HepG2 (cell line): Measurements from ENCODE around the gene TRMT1. TPM values are rescaled to one million over a fixed set of nuclear protein-coding genes. Genes with fewer than 3 reads are reported as not detected.

Source experiments
- BHLHE40 ChIP-seq: IDR thresholded peaks from 2 replicates; pipeline ENCODE4 v1.6.1; 2011; ENCODE audit warnings: low read length, improper control_type of control experiment
- CHD4 ChIP-seq: fragments of 200-600 bp; sonication (generic); IDR thresholded peaks from 2 replicates; pipeline ENCODE4 v1.7.0; 2017; ENCODE audit warnings: mild to moderate bottlenecking, low read length, borderline replicate concordance
- ELF1 ChIP-seq: sonication (generic); formaldehyde crosslinking; IDR thresholded peaks from 2 replicates; pipeline ENCODE4 v1.4.0; 2020; ENCODE audit warnings: missing genetic modification reagents
- IKZF5 ChIP-seq: IDR thresholded peaks from 2 replicates; pipeline ENCODE4 v1.6.1; 2018; ENCODE audit warnings: missing genetic modification reagents, mild to moderate bottlenecking, missing compliant biosample characterization
- IRF2 ChIP-seq: IDR thresholded peaks from 2 replicates; pipeline ENCODE4 v1.6.1; 2018; ENCODE audit warnings: missing genetic modification reagents, missing compliant biosample characterization
- MED13 ChIP-seq: sonication (generic); formaldehyde crosslinking; IDR thresholded peaks from 2 replicates; pipeline ENCODE4 v1.5.0; 2020; ENCODE audit warnings: missing genetic modification reagents
- MEIS2 ChIP-seq: sonication (generic); formaldehyde crosslinking; IDR thresholded peaks from 2 replicates; pipeline ENCODE4 v1.9.0; 2021; ENCODE audit warnings: mild to moderate bottlenecking, missing genetic modification reagents
- PRDM15 ChIP-seq: sonication (generic); formaldehyde crosslinking; IDR thresholded peaks from 2 replicates; pipeline ENCODE4 v1.4.0; 2020; ENCODE audit warnings: missing genetic modification reagents
- RBM22 ChIP-seq: fragments of 200-400 bp; formaldehyde crosslinking; optimal IDR thresholded peaks from 2 replicates; pipeline ENCODE3; 2017; ENCODE audit warnings: mild to moderate bottlenecking, low read length, moderate library complexity
- SMYD3 ChIP-seq: sonication (generic); formaldehyde crosslinking; IDR thresholded peaks from 2 replicates; pipeline ENCODE4 v1.8.1; 2023; ENCODE audit warnings: mild to moderate bottlenecking, missing genetic modification reagents
- SRSF4 ChIP-seq: fragments of 200-400 bp; formaldehyde crosslinking; IDR thresholded peaks from one replicate; pipeline ENCODE4 v1.6.1; 2018; ENCODE audit warnings: mild to moderate bottlenecking, low read depth, low read length, moderate library complexity; ENCODE audit not compliant: poor library complexity, severe bottlenecking
- TBP ChIP-seq: sonication (generic); formaldehyde crosslinking; IDR thresholded peaks from 2 replicates; pipeline ENCODE4 v1.5.0; 2020; ENCODE audit warnings: missing genetic modification reagents
- TEAD3 ChIP-seq: optimal IDR thresholded peaks from 2 replicates; pipeline ENCODE3; 2016; ENCODE audit warnings: borderline replicate concordance
- TGIF2 ChIP-seq: IDR thresholded peaks from 2 replicates; pipeline ENCODE4 v1.6.1; 2016; ENCODE audit warnings: control low read depth, missing compliant biosample characterization
- TRIM24 ChIP-seq: sonication (generic); formaldehyde crosslinking; IDR thresholded peaks from 2 replicates; pipeline ENCODE4 v1.8.0; 2022; ENCODE audit warnings: mild to moderate bottlenecking, missing genetic modification reagents
- ZNF382 ChIP-seq: sonication (generic); formaldehyde crosslinking; IDR thresholded peaks from 2 replicates; pipeline ENCODE4 v1.5.0; 2020; ENCODE audit warnings: missing genetic modification reagents, mild to moderate bottlenecking, borderline replicate concordance
- ZNF572 ChIP-seq: sonication (generic); formaldehyde crosslinking; IDR thresholded peaks from 2 replicates; pipeline ENCODE4 v1.5.1; 2020; ENCODE audit warnings: mild to moderate bottlenecking, missing genetic modification reagents
- ZNF709 ChIP-seq: sonication (generic); formaldehyde crosslinking; IDR thresholded peaks from 2 replicates; pipeline ENCODE4 v1.5.0; 2020; ENCODE audit warnings: mild to moderate bottlenecking, missing genetic modification reagents
- polyA plus RNA-seq, 8 experiments: library from polyadenylated mRNA; depleted of rRNA in 3 of 8; stranded (reverse) in 7 of 8; unstranded in 1 of 8; fragments of >200 nt; fragmentation: Illumina TruSeq in 4 of 8; extraction: Trizol in 4 of 8; gene quantifications; 2 replicates each; pipeline versions ENCODE4 v1.2.1 to v1.2.3, GENCODE V29; 2011 to 2016; ENCODE audit warnings: low read depth in 4 of 8, missing spikeins in 1 of 8, mixed read lengths in 1 of 8; ENCODE audit not compliant: insufficient read depth in 1 of 8
- total RNA-seq, 5 experiments: library from RNA; depleted of rRNA; stranded (reverse); fragments of >200 nt; fragmentation: Illumina TruSeq; extraction: Trizol; gene quantifications; 2 replicates each; pipeline ENCODE4 v1.2.3, GENCODE V29; 2016; ENCODE audit warnings: low read depth in 1 of 5
- TF ChIP-seq, protein P1 (sequence below): sonication (generic); formaldehyde crosslinking; IDR thresholded peaks from 2 replicates; pipeline ENCODE4 v1.4.0; 2020; ENCODE audit warnings: mild to moderate bottlenecking, missing genetic modification reagents
- TF ChIP-seq, protein P2 (sequence below): sonication (generic); formaldehyde crosslinking; conservative IDR thresholded peaks from 2 replicates; pipeline ENCODE4 v1.5.0; 2020; ENCODE audit warnings: missing genetic modification reagents

TRMT1 gene
- total and polyA plus RNA-seq, 2 of the 13 experiments (the other 11 are each of a cell fraction or from before 2014, with no cell fraction given): 35.5 to 44.1 TPM

DNA sequence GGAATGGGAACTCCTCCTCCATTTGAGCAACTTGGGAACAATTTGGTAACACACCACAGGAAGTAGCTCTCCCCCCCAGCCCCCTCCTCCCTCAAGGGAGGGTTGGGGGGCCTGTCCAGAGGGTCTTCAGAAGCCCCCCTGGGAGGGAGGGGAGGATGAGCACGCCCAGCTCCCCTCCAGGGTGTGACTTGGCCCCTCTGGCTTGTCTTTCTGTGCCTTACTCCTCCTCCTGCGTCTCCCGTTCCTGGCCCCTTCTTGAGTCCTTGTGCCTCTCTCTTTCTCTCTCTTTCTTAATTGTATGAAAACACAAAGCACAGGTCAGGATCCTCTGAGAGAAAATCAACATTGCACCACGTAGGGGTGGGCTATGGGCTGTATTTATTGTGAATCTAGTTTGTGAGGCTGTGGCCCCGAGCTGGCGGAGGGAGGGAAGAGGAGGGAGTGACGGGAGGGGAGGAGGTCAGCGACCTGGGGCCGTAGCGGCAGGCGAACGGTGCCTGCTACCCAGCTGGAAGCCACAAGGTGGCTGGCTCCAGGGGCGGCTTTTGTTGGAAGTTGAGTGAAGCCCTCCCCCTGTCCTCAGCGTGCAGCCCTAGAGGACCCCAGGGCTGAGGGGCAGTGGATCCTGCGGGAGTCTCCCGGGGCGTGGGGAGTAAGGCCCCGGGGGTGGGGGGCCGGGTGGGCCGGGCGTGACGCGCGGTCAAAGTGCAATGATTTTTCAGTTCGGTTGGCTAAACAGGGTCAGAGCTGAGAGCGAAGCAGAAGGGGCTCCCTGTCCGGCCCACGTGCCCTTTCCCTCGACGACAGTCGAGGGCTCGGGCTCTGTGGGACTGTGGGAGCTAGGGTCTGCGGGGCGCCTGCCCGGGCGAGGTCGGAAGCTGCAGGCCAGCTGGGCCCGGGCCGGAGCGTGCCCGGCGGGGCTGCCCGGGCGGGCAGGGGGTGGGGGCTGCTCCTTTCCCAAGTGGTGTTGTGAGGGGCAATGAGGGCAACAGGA is 20.3 kb downstream of the TRMT1 start (continued):
- no peak for TF ChIP-seq TRIM24 (CRISPR knock-in tag)
- TF ChIP-seq RBM22: peak; percentile 73
- TF ChIP-seq ZNF572 (CRISPR knock-in tag): no peak
- peak; percentile 47 for TF ChIP-seq TEAD3 (CRISPR knock-in tag)
- TF ChIP-seq SMYD3 (CRISPR knock-in tag): no peak
- TF ChIP-seq TBP (CRISPR knock-in tag): no peak
- TF ChIP-seq CHD4: no peak
- no peak for TF ChIP-seq IRF2
- TF ChIP-seq BHLHE40: no peak
- TF ChIP-seq ZNF709 (CRISPR knock-in tag): no peak
- no peak for TF ChIP-seq ZNF382 (CRISPR knock-in tag)
- no peak for TF ChIP-seq MED13 (CRISPR knock-in tag)
- no peak for TF ChIP-seq MEIS2
- no peak for TF ChIP-seq ELF1 (CRISPR knock-in tag)
- TF ChIP-seq IKZF5: 0 out of 2 replicates have a peak, but pooled peaks have one; percentile 32
- no peak for TF ChIP-seq PRDM15 (CRISPR knock-in tag)
- TF ChIP-seq, protein P1, sequence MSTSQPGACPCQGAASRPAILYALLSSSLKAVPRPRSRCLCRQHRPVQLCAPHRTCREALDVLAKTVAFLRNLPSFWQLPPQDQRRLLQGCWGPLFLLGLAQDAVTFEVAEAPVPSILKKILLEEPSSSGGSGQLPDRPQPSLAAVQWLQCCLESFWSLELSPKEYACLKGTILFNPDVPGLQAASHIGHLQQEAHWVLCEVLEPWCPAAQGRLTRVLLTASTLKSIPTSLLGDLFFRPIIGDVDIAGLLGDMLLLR: no peak
- no peak for TF ChIP-seq SRSF4
- TF ChIP-seq, protein P2, sequence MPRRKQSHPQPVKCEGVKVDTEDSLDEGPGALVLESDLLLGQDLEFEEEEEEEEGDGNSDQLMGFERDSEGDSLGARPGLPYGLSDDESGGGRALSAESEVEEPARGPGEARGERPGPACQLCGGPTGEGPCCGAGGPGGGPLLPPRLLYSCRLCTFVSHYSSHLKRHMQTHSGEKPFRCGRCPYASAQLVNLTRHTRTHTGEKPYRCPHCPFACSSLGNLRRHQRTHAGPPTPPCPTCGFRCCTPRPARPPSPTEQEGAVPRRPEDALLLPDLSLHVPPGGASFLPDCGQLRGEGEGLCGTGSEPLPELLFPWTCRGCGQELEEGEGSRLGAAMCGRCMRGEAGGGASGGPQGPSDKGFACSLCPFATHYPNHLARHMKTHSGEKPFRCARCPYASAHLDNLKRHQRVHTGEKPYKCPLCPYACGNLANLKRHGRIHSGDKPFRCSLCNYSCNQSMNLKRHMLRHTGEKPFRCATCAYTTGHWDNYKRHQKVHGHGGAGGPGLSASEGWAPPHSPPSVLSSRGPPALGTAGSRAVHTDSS (CRISPR knock-in tag): no peak
- TF ChIP-seq TGIF2 (CRISPR knock-in tag): no peak
